ENCODE results near the gene FTSJ3.
"Not testable (repeated sequence)": the region's sequence is repeated elsewhere in the genome, so short reads cannot be mapped to it uniquely, and the experiment has no call there.

Gene FTSJ3, protein sequence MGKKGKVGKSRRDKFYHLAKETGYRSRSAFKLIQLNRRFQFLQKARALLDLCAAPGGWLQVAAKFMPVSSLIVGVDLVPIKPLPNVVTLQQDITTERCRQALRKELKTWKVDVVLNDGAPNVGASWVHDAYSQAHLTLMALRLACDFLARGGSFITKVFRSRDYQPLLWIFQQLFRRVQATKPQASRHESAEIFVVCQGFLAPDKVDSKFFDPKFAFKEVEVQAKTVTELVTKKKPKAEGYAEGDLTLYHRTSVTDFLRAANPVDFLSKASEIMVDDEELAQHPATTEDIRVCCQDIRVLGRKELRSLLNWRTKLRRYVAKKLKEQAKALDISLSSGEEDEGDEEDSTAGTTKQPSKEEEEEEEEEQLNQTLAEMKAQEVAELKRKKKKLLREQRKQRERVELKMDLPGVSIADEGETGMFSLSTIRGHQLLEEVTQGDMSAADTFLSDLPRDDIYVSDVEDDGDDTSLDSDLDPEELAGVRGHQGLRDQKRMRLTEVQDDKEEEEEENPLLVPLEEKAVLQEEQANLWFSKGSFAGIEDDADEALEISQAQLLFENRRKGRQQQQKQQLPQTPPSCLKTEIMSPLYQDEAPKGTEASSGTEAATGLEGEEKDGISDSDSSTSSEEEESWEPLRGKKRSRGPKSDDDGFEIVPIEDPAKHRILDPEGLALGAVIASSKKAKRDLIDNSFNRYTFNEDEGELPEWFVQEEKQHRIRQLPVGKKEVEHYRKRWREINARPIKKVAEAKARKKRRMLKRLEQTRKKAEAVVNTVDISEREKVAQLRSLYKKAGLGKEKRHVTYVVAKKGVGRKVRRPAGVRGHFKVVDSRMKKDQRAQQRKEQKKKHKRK

GRCh38 chr17:63827002-63827800 lies at the start of gene FTSJ3, which contains the start of gene PSMC5:
FTSJ3 (minus strand) TSS chr17:63827663; CDS start chr17:63826902, 761 bp downstream.
PSMC5 (plus strand) TSS chr17:63827431; CDS start chr17:63827491, 60 bp downstream.
- DNase-seq (ENCODE audit: low read depth) = peak; percentile 90

DNA sequence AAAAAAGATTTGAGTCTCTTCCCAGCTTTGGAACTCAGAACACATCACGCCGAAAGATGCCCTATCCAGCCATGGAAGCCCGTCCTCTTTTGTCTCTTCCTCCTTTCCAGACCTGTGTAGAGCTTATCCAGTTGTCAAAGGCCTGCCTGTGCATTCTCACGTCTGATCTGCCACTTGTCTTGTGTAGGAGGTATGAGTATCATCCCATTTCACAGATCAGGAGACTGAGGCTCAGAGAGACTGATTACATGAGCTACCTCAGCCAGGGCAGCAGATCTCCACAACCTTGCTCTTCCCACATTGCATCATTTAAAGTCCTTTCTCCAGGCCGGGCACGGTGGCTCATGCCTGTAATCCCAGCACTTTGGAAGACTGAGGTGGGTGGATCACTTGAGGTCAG lies 47.2 kb upstream of the FTSJ3 start:
- not testable (repeated sequence) for DNase-seq (ENCODE audit: low read depth)

DNA sequence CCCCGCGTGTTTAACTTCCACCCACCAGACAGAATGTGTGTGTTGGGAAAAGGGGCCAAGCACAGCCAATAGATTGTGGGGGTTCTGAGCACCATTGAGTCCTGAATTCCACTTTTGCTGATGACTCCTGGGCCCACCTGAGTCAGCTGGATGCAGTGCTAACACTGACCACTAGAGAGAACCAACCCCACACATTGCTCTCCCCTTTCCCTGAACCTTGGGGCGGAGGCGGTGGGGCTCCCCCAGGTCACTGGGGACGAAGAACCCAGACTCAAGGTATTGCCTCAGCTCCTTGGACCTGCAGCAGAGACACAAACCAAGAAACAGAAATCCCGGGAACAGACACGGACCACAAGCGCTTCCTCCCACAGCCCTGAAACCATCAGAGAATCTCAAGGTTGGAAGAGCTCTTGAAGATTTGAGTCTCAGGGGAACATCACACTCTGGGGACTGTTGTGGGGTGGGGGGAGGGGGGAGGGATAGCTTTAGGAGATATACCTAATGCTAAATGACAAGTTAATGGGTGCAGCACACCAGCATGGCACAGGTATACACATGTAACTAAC lies 46.7 kb upstream of the FTSJ3 start:
- DNase-seq (ENCODE audit: low read depth) = not testable (repeated sequence)

GRCh38 chr17:63873577-63873976 lies 46.1 kb upstream of the FTSJ3 start, which contains the start of gene CSH2:
CSH2 (minus strand) TSS chr17:63873677; CDS start chr17:63873614, 63 bp downstream.
- DNase-seq (ENCODE audit: low read depth) = not testable (repeated sequence)

DNA sequence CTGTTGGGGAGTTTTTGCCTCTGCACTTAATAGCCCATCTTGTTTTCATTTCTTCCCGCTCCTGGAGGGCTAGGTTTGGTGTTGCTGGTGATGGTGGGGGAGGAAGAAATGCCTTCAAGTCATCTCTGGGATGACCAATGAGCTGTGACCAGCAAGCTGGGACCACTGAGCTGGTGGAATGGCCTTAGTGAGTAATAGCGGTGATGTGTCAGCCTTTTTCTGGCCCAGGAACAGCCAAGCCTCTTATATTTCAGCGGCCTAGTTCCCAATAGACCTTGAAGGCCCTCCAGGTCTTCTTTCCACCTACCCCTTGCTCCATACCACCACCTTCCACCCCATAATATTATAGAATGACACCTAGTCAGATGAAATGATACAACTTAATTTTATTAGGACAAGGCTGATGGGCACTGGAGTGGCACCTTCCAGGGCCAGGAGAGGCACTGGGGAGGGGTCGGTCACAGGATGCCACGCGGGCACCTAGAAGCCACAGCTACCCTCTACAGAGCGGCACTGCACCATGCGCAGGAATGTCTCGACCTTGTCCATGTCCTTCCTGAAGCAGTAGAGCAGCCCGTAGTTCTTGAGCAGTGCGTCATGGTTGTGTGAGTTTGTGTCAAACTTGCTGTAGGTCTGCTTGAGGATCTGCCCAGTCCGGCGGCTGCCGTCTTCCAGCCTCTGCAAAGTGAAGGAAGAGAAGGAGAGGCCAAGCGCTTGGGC lies 44.3 kb upstream of the FTSJ3 start:
- DNase-seq (ENCODE audit: low read depth) = not testable (repeated sequence)

DNA sequence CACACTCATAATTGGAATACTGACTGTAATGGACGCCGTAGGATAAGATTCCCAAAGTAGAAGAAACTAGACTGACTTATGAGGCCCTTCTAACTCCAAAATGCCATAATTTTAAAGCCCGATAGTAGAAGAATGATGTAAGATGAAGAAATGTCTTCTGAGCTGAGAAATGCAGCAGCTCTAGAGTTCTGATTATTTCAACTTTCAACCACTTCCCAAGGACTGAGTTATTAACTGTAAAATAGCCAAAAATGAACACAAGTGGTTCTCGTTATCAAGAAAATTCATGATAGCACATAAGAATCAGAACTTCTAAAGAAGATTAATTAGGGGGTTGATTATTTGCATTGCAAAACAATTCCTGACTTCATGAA lies 42.8 kb upstream of the FTSJ3 start:
- not testable (repeated sequence) for DNase-seq (ENCODE audit: low read depth)

- DNase-seq (ENCODE audit: low read depth) = not testable (repeated sequence)
Observed at GRCh38 chr17:63869491-63870291, 42.2 kb upstream of the FTSJ3 start.

DNA sequence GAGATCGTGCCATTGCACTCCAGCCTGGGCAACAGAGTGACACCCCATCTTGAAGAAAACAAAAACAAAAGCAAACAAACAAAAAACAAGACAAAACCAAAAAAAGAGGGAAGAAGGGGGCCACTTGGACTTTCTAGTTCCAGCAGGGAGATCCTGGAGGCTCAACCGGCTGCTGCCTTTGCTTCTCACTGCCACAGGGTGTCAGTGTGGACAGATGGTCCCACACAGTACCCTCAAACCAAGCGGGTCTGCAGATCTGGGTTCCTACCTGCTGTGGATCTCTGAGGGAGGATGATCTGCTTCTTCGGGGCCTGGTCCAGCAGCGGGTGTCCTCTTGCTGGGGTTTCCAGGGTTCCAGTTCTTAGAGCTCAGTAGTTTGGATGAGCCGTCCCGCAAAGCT lies 39.2 kb upstream of the FTSJ3 start:
- DNase-seq (ENCODE audit: low read depth) = not testable (repeated sequence)

- no peak for DNase-seq (ENCODE audit: low read depth)
Observed at GRCh38 chr17:63859257-63859656, 31.8 kb upstream of the FTSJ3 start.

GRCh38 chr17:63856425-63856824 lies 29.0 kb upstream of the FTSJ3 start:
- not testable (repeated sequence) for DNase-seq (ENCODE audit: low read depth)

- DNase-seq (ENCODE audit: low read depth) = no peak
Observed at GRCh38 chr17:63855185-63855584, 27.7 kb upstream of the FTSJ3 start.

- DNase-seq (ENCODE audit: low read depth) = no peak
Observed at GRCh38 chr17:63854709-63855108, 27.2 kb upstream of the FTSJ3 start.

DNA sequence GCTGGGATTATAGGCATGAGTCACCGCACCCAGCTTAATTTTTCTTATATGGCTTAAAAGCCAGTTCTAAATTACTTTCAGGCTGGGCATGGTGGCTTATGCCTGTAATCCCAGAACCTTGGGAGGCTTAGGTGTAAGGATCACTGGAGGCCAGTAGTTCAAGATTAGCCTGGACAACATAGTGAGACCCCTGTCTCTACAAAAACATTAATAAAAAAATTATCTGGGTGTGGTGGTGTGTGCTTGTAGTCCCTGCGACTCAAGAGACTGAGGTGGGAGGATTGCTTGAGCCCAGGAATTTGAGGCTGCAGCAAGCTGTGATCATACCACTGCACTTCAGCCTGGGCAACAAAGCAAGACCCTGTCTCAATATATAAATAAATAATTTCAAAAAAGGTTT lies 25.8 kb upstream of the FTSJ3 start:
- no peak for DNase-seq (ENCODE audit: low read depth)

- DNase-seq (ENCODE audit: low read depth) = no peak
Observed at GRCh38 chr17:63850401-63850800, 22.9 kb upstream of the FTSJ3 start.

GRCh38 chr17:63848834-63849689 lies 21.6 kb upstream of the FTSJ3 start:
- peak; percentile 90 for DNase-seq (ENCODE audit: low read depth)

DNA sequence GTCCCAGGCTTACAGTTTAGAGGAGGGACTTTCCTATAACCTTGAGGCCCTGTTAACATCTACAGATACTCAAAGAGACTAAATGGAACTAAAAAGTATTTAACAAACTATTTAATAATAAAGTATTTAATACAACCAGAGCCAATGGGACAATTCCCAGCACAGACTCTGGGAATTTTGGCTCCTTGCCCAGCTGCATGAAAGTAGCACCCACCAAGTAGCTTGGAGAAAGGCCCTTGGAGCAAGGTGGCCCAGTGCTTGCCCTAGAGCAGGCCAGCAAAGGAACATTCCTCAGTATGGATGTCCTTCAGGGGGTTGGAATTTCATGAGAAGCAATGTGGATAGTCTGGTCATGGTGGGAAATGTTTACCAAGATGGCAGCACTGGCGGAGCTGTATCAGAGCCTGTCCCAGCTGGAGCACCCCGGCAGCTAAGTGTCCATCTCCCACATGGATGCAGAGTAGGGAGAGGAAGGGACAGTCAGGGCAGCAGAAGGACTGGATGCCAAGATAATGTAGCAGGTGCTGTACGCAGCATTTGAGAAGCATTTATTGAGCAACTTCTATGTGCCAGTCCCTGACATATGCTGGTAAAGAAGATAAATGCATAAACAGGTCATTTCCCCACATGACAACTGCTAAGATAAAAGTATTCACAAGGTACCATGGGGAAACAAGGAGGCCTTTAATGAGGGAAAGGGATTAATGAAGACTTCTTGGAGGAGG lies 20.2 kb upstream of the FTSJ3 start:
- DNase-seq (ENCODE audit: low read depth) = no peak

DNA sequence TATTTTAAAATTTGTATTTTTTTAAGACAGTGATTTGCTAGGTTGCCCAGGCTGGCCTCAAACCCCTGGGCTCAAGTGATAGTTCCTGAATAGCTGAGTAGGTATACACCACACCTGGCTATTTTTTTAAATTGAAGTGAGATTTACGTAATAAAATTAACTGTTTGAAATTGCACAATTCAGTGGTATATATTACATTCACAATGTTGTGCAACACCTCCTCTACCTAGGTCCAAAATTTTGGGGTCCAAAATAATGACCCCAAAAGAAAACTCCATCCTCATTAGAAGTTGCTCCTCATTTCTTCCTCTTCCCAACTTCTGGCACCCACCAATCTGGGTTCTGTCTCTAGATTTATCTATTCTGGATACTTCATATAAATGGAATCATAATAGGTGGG lies 18.0 kb upstream of the FTSJ3 start:
- no peak for DNase-seq (ENCODE audit: low read depth)

DNA sequence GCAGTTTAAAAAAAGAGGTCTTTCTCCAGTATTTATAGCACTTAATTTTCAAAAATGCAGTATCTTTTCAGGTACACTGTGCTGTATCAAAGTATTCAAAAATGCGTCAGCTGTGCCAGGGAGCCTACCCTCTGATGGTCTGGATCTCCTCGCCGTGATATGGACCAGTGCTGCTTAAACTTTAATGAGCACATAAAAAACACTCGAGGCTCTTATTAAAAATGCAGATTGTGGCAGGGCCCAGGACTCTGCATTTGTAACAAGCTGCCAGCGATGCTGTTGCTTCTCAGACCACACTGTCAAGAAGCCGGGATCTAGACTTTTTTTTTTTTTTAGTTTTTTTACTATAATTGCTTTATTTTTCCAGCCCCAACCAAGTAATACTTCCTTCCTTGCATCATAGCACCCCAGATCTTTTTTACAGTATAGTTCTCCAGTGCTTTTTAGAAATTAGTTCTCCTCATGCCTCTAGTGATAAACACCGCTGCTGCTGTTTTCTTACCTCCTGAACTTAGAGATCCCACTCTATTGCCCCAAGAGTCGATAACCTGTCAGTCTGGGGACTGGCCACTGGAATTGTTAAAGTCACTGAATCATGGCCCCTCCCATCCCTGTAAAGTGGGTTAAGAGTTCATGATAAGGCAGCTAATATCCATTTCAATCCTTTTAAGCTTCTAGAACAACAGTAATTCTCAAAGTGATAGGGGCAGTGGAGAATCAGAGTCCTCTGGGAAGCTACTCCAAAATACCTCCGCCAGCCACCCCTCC lies 16.6 kb upstream of the FTSJ3 start:
- DNase-seq (ENCODE audit: low read depth) = no peak

All from stimulated activated CD8-positive, alpha-beta memory T cell treated with anti-CD3 and anti-CD28 coated beads, Interleukin-12 subunit alpha, Interleukin-12 subunit beta, amount 100 ng/mL, for 4 hours (primary cell).